Psoas muscle (tissue), 8 donors: ENCODE measurements around the gene CFAP206. TPM values are rescaled to one million over a fixed set of nuclear protein-coding genes. Genes with fewer than 3 reads are reported as not detected.

Source experiments
- ATAC-seq, 4 donors: fragments of 200-7000 bp; cut with Tn5 transposase; one replicate each; pipeline ENCODE4 v1.9.1; 2020; ENCODE audit warnings: moderate library complexity in 3 of 4, mild to moderate bottlenecking in 2 of 4
- DNase-seq, 2 donors: peaks; one replicate each; pipeline ENCODE4 v3.0.0-alpha.2; 2020
- H3K27ac ChIP-seq: fragments of 200-600 bp; one replicate; pipeline ENCODE4 v1.8.0; 2022
- H3K27me3 ChIP-seq, 3 donors: fragments of 200-600 bp in 1 of 3; one replicate each; pipeline versions ENCODE4 v1.6.1 to v1.8.0; 2013 to 2022; ENCODE audit warnings: low read length in 2 of 3, mild to moderate bottlenecking in 2 of 3, moderate library complexity in 1 of 3; ENCODE audit not compliant: insufficient read depth in 3 of 3
- H3K36me3 ChIP-seq, 2 donors: fragments of 200-600 bp in 1 of 2; one replicate each; pipeline versions ENCODE4 v1.6.1 to v1.8.0; 2013 to 2022; ENCODE audit warnings: low read depth in 1 of 2, mild to moderate bottlenecking in 1 of 2, moderate library complexity in 1 of 2; ENCODE audit not compliant: insufficient read depth in 1 of 2
- H3K4me1 ChIP-seq: fragments of 200-600 bp; one replicate; pipeline ENCODE4 v1.8.0; 2022
- H3K4me3 ChIP-seq: fragments of 200-600 bp; one replicate; pipeline ENCODE4 v1.8.0; 2022; ENCODE audit warnings: mild to moderate bottlenecking
- H3K9me3 ChIP-seq: fragments of 200-600 bp; one replicate; pipeline ENCODE4 v1.8.0; 2022
- WGBS, 3 donors: extraction: QIAGEN DNeasy Blood & Tissue Kit; methylation state at CpG; one replicate each; pipeline versions ENCODE4 v1.1.6 to v1.1.7; 2013; 5-methylcytosine and 5-hydroxymethylcytosine counted together
- intact Hi-C, 2 donors: fragments of 100-400 bp; cut with DNase I; formaldehyde crosslinking; loops; one replicate each; pipeline versions ENCODE4 v1.11.0 to v1.14.2; 2022
- polyA plus RNA-seq, 3 donors: library from polyadenylated mRNA; stranded (reverse); fragments of 200-250 nt; gene quantifications; one replicate each; pipeline ENCODE4 v1.2.3, GENCODE V29; 2013
- total RNA-seq, 4 donors: library from RNA; stranded (reverse); fragmentation: NEBNext Ultra II Directional in 2 of 4; extraction: Animal tissue kit (Norgen Biotek cat#: 25700) in 2 of 4; gene quantifications; one replicate each; pipeline versions ENCODE4 v1.2.1 to v1.2.4, GENCODE V29; 2021 to 2023
- TF ChIP-seq, protein P1 (sequence below): fragments of 200-600 bp; IDR thresholded peaks from one replicate; pipeline ENCODE4 v1.8.0; 2022; ENCODE audit warnings: antibody characterized with exemption
- donor health status: healthy with polysubstance abuse.
- donor health status: DM: no; HTN: no; CAD: no; lungs with moderate emphysema.
- donor health status: Bipolar disorder and iron deficiency.
- donor health status: healthy.
- donor health status: DM: yes; HTN: yes; CAD: no.
- donor health status: DM: no; HTN: no; CAD: no.
- donor health status: DM: no; HTN: no; CAD: no.
- donor health status: DM: yes; HTN: yes; CAD: no.

CFAP206 gene
- total and polyA plus RNA-seq, 7 donors, result 0.10 to 0.70 (median 0.10) TPM; not detected in 4

DNA sequence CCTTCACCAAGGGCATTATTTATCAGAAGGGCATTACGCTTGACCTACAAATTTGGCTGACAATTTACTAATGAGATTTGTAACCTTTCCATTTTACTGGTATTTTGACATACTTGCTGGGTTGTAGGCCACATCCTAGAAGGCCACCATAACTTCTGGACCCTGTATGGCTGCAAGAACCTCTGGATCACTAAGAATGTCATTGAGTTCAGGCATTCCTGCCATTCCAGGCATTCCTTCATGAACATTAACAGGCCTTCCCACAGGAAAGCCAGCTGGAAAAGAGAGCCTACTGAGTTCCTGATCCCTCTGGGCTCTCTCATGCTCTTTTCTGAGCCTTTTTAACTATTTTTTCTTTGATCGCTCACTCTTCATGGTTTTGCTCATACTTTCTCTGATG, 36.6 kb downstream of the CFAP206 start:
- Histone ChIP-seq H3K27ac (no peak overlapping the region), H3K27me3 (no peaks in the 10 kb centered on the region), H3K36me3 (no peaks in the 10 kb centered on the region), H3K4me3 (no peak overlapping the region), H3K4me1 (no peaks in the 10 kb centered on the region), H3K9me3 (no peaks in the 10 kb centered on the region)
- intact Hi-C loops, result no loop called here
- 85 to 89% (median 88%) methylated on average over 2 of the region's 2 CpGs for WGBS, 3 donors
- TF ChIP-seq, protein P1, sequence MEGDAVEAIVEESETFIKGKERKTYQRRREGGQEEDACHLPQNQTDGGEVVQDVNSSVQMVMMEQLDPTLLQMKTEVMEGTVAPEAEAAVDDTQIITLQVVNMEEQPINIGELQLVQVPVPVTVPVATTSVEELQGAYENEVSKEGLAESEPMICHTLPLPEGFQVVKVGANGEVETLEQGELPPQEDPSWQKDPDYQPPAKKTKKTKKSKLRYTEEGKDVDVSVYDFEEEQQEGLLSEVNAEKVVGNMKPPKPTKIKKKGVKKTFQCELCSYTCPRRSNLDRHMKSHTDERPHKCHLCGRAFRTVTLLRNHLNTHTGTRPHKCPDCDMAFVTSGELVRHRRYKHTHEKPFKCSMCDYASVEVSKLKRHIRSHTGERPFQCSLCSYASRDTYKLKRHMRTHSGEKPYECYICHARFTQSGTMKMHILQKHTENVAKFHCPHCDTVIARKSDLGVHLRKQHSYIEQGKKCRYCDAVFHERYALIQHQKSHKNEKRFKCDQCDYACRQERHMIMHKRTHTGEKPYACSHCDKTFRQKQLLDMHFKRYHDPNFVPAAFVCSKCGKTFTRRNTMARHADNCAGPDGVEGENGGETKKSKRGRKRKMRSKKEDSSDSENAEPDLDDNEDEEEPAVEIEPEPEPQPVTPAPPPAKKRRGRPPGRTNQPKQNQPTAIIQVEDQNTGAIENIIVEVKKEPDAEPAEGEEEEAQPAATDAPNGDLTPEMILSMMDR, result no peak
- DNase-seq (no peak), ATAC-seq (no peak)

DNA sequence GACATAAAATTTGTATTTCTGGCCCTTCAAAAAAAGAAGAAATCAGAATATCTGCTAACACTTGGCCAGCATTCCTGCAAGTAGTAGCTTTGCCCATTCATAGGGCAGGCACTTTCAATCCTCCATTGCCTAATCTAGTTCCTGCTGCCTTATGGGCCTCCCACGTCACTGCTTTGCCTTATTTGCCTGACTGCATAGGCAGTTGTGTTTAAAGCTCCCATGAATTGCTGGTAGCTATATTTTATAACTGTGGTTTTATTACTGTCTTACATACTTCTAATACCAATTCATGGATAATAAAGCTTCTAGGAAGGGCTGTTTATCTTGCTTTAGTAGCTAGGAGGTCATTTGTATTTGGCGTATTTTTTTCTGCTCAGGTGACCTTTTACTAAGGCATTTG, 57.3 kb downstream of the CFAP206 start:
- 73 to 88% (median 78%) methylated on average over 2 of the region's 2 CpGs for WGBS, 3 donors
- no peak overlapping the region for H3K4me3 ChIP-seq
- H3K27me3 ChIP-seq, result peaks cover 0 to 4% (median 0%) of the 10 kb centered on the region in 3 donors
- H3K9me3 ChIP-seq, result no peaks in the 10 kb centered on the region
- intact Hi-C loops, result no loop called here
- H3K4me1 ChIP-seq, result no peaks in the 10 kb centered on the region
- DNase-seq (no peak), ATAC-seq (no peak)
- H3K27ac ChIP-seq, result no peak overlapping the region
- TF ChIP-seq, protein P1, result no peak
- no peaks in the 10 kb centered on the region for H3K36me3 ChIP-seq

DNA sequence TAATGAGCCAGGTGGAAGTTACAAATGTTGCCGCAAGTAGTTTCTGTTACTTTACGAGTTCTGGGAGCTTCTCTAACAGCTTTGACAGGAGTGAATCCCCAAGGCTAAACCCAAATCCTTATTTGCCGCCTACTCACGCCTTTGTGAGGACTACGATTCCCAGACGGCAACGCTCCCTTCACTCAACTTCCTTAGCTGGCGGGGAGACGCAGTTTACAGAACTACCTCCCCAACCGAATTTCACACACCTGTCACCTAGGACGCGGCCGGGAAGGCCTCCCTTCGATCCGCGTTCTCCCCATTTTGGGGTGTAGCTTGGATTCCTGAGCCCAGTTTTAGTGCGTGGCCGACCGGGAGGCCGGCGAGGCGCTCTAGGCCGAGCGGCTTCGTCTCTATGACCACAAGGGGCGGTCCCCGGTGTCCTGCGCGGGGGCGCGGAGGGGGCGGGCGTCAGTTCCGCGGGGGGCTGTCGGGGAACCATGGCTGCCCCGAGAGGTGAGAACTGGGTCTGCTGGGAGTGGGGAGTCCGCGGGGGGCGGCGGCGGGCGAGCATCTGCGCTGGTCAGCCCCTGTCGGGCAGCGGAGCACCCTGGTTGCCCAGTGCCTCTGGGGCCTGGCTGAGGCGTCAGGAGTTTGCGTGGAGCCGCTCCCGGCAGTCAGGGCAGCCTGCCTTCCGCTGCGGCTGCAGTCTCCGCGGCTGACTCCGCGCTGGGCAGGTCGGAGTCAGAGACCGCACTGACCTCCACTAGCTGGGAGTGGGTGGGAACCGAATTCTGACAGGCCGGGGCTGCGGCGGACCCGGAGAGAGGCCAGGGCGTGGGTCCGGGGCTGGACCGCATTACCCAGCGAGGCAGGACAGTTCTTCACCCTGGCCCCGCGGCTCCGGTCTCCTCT, 65.0 kb downstream of the CFAP206 start, which contains the start of gene SLC35A1:
Gene SLC35A1, plus strand, starts transcription at position 450 of the 894 bp plus-strand sequence. Its CDS starts 30 bp downstream, at position 480.
- 0 to 1% (median 0%) methylated on average over 54 to 70 of the region's 70 CpGs for WGBS, 3 donors
- Histone ChIP-seq H3K36me3 (no peaks in the 10 kb centered on the region), H3K9me3 (no peaks in the 10 kb centered on the region), H3K4me3 (peak within 1 kb of the TSS; percentile 97), H3K27ac (peak within 1 kb of the TSS; percentile 97), H3K27me3 (peaks cover 0 to 4% (median 0%) of the 10 kb centered on the region in 3 donors), H3K4me1 (peaks cover 5% of the 10 kb centered on the region)
- TF ChIP-seq, protein P1, result peak; percentile 24
- ATAC-seq, result peak; percentile 97 to 99 (median 98)
- intact Hi-C loops, result loop anchor here (5.0 kb wide), 4 partner anchors 60 to 150 kb away; partner anchors contain the start of genes SMIM8 (in 2 of the 2) and CFAP206 (in 1 of the 2)
- peak; percentile 87 to 93 for DNase-seq

DNA sequence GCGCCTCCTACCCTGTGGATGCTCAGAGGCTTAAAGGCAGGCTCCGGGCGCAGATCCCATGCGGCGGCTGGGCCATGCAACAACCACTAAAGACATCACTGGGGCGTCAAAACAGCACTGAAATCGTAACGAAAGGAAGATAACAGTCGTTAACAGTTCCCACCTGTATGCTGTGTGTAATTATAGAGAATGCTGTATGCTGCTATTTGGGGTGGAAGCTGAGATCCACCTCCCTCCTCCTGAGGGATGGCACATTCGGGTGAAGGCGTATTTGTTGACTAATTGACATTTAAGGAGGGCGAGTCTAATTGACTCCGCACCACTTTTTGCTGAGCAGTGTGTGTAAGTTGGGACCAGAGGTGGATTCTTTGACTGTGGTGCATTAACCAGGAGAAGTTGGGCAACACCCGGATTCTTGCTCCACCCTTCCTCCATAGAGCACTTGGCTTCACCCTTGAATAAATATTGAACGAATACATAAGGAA, 65.7 kb downstream of the CFAP206 start:
- Histone ChIP-seq H3K9me3 (no peaks in the 10 kb centered on the region), H3K27me3 (peaks cover 0 to under 1% (median 0%) of the 10 kb centered on the region in 3 donors), H3K4me3 (peak overlapping the region; percentile 97), H3K36me3 (no peaks in the 10 kb centered on the region), H3K27ac (peak overlapping the region; percentile 97), H3K4me1 (peaks cover 5% of the 10 kb centered on the region)
- ATAC-seq (peak in 1 of 4 donors; percentile 82), DNase-seq (no peak)
- WGBS, 3 donors, result 0 to 1% (median 1%) methylated on average over 15 of the region's 15 CpGs
- TF ChIP-seq, protein P1, result no peak
- intact Hi-C loops, result loop anchor here (5.0 kb wide), 4 partner anchors 61 to 151 kb away; partner anchors contain the start of genes SMIM8 (in 2 of the 2) and CFAP206 (in 1 of the 2)
